ENCODE measurements around the gene BIN1. TPM values are rescaled to one million over a fixed set of nuclear protein-coding genes. Genes with fewer than 3 reads are reported as not detected.
A peak's percentile ranks its signal among the peaks of the same experiment; 100 is the strongest.

The BIN1 gene, protein sequence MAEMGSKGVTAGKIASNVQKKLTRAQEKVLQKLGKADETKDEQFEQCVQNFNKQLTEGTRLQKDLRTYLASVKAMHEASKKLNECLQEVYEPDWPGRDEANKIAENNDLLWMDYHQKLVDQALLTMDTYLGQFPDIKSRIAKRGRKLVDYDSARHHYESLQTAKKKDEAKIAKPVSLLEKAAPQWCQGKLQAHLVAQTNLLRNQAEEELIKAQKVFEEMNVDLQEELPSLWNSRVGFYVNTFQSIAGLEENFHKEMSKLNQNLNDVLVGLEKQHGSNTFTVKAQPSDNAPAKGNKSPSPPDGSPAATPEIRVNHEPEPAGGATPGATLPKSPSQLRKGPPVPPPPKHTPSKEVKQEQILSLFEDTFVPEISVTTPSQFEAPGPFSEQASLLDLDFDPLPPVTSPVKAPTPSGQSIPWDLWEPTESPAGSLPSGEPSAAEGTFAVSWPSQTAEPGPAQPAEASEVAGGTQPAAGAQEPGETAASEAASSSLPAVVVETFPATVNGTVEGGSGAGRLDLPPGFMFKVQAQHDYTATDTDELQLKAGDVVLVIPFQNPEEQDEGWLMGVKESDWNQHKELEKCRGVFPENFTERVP
- polyA plus RNA-seq (2012; rRNA removed): 31.5 and 40.3 TPM in 2 replicates
- polyA plus RNA-seq (2012; cell fraction: cytosol; rRNA removed): 20.0 and 26.8 TPM in 2 replicates
- polyA plus RNA-seq (2012; cell fraction: nucleus; rRNA removed): 38.8 and 49.6 TPM in 2 replicates

GRCh38 chr2:127106991-127107621 lies at the start of gene BIN1:
Gene BIN1 (minus strand): TSS chr2:127107154. CDS start chr2:127106943, 211 bp downstream.
- Histone ChIP-seq H3K27ac (ENCODE audit: low read depth in 2 of 2, low read length in 1 of 2) (peak within 1 kb of the TSS; percentile 60 to 90), H3K79me2 (ENCODE audit: insufficient read depth) (peaks cover 42% of the 10 kb centered on the region), H3K27me3 (ENCODE audit: insufficient read depth) (no peaks in the 10 kb centered on the region), H3K4me3 (ENCODE audit: low read depth in 2 of 2, low read length in 1 of 2) (peak within 1 kb of the TSS; percentile 76 to 87), H3K4me1 (ENCODE audit: control insufficient read depth in 1 of 2, insufficient read depth in 2 of 2, low read depth in 1 of 2, low read length in 1 of 2) (peaks cover 17 to 45% of the 10 kb centered on the region in 2 experiments), H4K20me1 (ENCODE audit: insufficient read depth) (no peaks in the 10 kb centered on the region), H3K9me2 (no peaks in the 10 kb centered on the region), H3F3A (replicated peaks; ENCODE audit: insufficient read depth) (peaks cover 16% of the 10 kb centered on the region), H3K9ac (peak within 1 kb of the TSS; percentile 70), H3K36me3 (replicated peaks in 1 of 2; ENCODE audit: control insufficient read depth in 1 of 2, insufficient read depth in 2 of 2, low read length in 1 of 2) (no peaks in the 10 kb centered on the region), H3K9me3 (no peaks in the 10 kb centered on the region), H3K4me2 (peak within 1 kb of the TSS; percentile 98), H2AFZ (ENCODE audit: low read depth) (peak within 1 kb of the TSS; percentile 93)
- 0% methylated on average over 8 of the region's 77 CpGs for WGBS (ENCODE audit: low lambda C conversion rate)
- CTCF ChIA-PET: interaction anchor here (0.7 to 1.7 kb wide), 5 partner anchors 20 to 217 kb away, joined by 3 to 6 read pairs (median 4); no protein-coding TSS in a partner anchor
- TF ChIP-seq POLR2AphosphoS5 (IDR thresholded peaks at IDR 0.05; ENCODE audit: low read depth, low read length): peak; percentile 48; the same call in 1 of the 2 replicates
- no peak for TF ChIP-seq RCOR1 (IDR thresholded peaks at IDR 0.05; ENCODE audit: low read length)
- peak; percentile 93 for TF ChIP-seq MXI1 (IDR thresholded peaks at IDR 0.05; ENCODE audit: low read depth, low read length)
- TF ChIP-seq TAF1 (IDR thresholded peaks at IDR 0.05; ENCODE audit: borderline replicate concordance, low read depth, low read length): peak; percentile 51
- peak; percentile 30 for TF ChIP-seq CHD2 (IDR thresholded peaks at IDR 0.05; ENCODE audit: low read length, partially characterized antibody)
- TF ChIP-seq NRF1 (IDR thresholded peaks at IDR 0.05; ENCODE audit: low read depth, low read length): peak; percentile 58
- POLR2A ChIA-PET: interaction anchor here (1.3 to 2.3 kb wide), 3 partner anchors 11 to 30 kb away, joined by 3 to 10 read pairs (median 6); no protein-coding TSS in a partner anchor
- peak; percentile 92 for DNase-seq

GRCh38 chr2:127155947-127156346 lies 49.0 kb upstream of the BIN1 start:
- 52% methylated on average over 2 of the region's 2 CpGs for WGBS (ENCODE audit: low lambda C conversion rate)
- Histone ChIP-seq H3K9me2 (no peaks in the 10 kb centered on the region), H3K4me2 (no peak overlapping the region), H2AFZ (ENCODE audit: low read depth) (no peak overlapping the region), H3K27me3 (ENCODE audit: insufficient read depth) (no peaks in the 10 kb centered on the region), H3K79me2 (ENCODE audit: insufficient read depth) (no peaks in the 10 kb centered on the region), H3K9ac (no peak overlapping the region), H3K4me3 (ENCODE audit: low read depth in 2 of 2, low read length in 1 of 2) (no peak overlapping the region), H3K4me1 (ENCODE audit: control insufficient read depth in 1 of 2, insufficient read depth in 2 of 2, low read depth in 1 of 2, low read length in 1 of 2) (peaks cover 2 to 10% of the 10 kb centered on the region in 2 experiments; a peak in 2 of 4 replicates), H3K27ac (ENCODE audit: low read depth in 2 of 2, low read length in 1 of 2) (no peak overlapping the region), H4K20me1 (ENCODE audit: insufficient read depth) (no peaks in the 10 kb centered on the region), H3F3A (replicated peaks; ENCODE audit: insufficient read depth) (peaks cover 14% of the 10 kb centered on the region), H3K9me3 (peaks cover 6% of the 10 kb centered on the region; the same call in 1 of the 2 replicates), H3K36me3 (replicated peaks in 1 of 2; ENCODE audit: control insufficient read depth in 1 of 2, insufficient read depth in 2 of 2, low read length in 1 of 2) (no peaks in the 10 kb centered on the region)
- CTCF ChIA-PET: interaction anchor here (0.7 to 2.1 kb wide), 3 partner anchors 10 to 88 kb away, joined by 3 to 6 read pairs (median 3); no protein-coding TSS in a partner anchor
- TF ChIP-seq NFIC (IDR thresholded peaks at IDR 0.05; ENCODE audit: borderline replicate concordance) (no peak), POLR2AphosphoS5 (IDR thresholded peaks at IDR 0.05; ENCODE audit: low read depth, low read length) (no peak)
- TF ChIP-seq, protein P1, sequence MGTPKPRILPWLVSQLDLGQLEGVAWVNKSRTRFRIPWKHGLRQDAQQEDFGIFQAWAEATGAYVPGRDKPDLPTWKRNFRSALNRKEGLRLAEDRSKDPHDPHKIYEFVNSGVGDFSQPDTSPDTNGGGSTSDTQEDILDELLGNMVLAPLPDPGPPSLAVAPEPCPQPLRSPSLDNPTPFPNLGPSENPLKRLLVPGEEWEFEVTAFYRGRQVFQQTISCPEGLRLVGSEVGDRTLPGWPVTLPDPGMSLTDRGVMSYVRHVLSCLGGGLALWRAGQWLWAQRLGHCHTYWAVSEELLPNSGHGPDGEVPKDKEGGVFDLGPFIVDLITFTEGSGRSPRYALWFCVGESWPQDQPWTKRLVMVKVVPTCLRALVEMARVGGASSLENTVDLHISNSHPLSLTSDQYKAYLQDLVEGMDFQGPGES (IDR thresholded peaks at IDR 0.05; ENCODE audit: low read depth, low read length): no peak
- POLR2A ChIA-PET: no interaction called here
- DNase-seq: no peak
